NCI-H146 treated with DMSO at 0.1 percent for 48 hours (cell line): ENCODE results near the gene RASAL1.

Source experiments
- DNase-seq: peaks from one replicate; lab custom pipeline; 2025; ENCODE audit not compliant: unreplicated experiment; lab: John Stamatoyannopoulos, UW

RASAL1 gene

DNA sequence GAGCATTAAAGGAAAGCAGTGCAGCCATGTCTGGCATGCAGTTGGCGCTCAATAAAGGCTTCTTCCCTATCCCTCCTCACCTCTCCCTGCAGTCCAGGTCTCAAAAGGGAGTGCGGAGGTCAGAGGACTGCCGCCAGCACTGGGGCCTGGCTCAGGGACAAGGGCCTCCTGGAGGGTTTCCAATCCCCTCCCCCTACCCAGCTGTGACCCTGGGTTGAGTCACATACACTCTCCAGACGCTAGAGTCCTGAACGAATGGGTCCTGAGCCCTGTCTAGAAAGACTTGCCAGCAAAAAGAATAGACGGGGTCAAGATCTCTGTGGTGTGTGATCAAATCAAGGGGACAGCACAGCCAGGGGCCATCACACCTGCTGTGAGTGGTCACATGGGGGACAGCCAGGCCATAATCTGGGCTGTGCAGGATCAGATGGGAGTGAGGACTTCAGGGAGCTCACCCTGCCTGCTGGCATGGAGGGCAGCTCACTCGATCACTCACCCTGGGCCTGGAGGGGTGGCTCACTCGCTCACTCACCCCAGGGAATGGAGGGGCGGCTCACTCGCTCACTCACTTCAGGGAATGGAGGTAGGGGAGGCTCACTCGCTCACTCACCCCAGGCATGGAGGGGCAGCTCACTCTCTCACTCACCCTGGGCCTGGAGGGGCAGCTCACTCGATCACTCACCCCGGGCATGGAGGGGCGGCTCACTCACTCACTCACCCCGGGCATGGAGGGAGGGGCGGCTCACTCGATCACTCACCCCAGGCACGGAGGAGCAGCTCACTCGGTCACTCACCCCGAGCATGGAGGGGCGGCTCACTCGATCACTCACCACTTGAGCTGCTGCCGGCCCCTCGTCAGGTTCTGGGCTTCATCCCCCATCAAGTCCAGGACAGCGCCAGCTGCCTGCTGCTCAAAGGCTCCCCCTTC, 26.8 kb upstream of the RASAL1 start:
- DNase-seq, result no peak

DNA sequence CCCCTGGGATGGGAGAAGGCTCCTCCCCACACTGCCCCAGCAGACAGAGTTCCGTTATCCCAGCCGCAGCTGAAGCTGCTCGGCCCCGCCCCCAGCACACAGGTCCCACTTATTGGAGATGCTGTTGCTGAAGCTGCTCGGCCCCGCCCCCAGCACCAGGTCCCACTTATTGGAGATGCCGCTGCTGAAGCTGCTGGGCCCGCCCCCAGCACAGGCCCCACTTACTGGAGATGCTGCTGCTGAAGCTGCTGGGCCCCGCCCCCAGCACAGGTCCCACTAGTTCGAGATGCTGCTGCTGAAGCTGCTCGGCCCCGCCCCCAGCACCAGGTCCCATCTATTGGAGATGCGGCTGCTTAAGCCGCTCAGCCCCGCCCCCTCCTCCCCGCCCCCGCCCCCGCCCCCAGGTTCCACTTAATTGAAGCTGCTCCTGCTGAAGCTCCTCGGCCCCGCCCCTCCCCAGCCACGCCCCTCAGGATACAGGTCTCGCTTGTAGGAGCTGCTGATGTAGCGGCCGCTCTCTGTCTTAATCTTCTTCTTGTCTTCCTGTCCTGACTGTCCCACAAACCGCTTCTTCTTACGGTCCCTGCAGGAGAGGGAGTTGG, 26.0 kb upstream of the RASAL1 start:
- DNase-seq, result no peak

DNA sequence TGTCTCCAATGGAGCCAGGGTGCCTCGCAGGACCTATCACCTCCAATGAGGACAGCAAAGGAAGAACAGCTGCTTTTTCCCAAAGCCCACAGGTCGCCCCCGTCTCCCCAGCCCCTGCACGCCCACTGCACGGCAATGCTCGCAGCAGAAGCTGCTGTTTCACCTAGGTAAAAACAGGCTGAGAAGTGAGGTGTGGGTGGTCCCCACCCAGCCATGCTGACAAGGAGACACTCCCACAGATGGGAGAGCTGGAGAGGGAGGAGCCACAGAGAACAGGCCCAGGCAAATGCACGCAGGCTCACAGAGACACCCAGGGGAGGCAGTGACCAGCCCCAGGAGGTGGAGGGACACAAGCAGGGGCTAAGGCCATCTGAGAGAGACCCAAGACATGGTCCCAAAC, 24.4 kb upstream of the RASAL1 start:
- no peak for DNase-seq

DNA sequence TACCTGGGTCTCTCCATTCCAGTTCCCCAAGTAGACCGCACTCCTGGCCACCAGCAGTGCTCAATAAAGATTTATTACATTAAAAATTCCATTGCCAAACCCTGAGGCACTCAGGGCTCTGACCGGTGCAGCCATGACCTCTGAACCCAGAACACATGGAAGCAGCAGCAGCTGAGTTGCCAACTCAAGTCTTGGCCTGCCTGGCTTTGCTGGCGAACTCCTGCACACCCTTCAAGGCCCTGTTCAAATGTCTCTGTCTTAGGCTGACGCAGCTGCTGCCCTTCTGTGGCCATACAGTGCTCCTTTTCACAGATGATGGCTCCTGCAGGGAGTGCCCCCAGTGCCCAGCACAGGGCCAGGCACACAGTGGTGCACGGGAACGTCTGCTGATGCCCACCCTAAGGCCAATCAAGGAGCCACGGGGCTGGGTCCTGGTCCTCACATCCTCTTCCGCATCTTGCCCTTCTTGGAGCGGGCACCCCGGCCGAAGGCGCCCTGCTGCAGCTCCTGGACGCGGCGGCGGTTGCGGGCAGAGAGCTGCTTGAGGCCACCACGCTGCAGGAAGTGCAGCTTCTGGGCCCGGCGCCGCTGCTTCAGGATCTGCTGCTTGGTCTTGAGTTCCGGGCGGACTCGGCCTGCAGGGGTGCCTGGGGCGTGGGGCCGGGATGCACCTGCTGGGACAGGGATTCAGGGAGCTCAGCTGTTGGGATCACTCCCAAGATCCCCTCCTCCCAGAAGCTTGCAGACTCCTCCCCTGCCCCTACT, 23.1 kb upstream of the RASAL1 start:
- no peak for DNase-seq

DNA sequence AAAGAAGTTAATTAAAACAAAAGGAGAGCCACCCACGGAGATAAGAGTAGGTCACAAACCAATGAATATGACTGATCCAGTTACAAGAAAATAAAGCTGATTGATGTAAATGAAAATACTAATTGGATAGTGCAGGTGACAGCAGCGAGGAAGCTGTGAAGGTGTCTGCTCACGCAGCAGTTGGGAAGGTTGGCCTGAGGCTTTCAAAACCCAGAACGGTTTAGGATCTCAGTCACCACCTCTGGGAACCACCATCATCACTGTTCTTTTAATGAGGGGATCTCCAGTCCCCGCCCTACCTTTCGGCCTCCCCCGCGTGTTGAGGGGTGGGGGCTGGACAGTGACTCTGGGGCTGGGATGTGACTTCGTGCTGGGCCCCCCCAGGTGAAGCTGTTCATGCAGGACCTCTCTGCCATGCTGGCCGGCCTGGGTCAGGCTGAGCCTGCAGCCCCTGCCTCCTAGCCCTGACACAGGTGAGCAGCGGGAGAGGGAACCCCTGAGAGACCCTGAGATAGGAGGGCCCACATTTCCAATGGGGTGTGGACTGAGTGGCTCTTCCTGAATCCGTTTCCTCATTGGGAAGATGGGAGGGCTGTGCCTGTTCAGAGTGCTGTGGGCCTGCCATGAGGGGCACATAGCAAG, 21.8 kb upstream of the RASAL1 start:
- DNase-seq, result no peak

DNA sequence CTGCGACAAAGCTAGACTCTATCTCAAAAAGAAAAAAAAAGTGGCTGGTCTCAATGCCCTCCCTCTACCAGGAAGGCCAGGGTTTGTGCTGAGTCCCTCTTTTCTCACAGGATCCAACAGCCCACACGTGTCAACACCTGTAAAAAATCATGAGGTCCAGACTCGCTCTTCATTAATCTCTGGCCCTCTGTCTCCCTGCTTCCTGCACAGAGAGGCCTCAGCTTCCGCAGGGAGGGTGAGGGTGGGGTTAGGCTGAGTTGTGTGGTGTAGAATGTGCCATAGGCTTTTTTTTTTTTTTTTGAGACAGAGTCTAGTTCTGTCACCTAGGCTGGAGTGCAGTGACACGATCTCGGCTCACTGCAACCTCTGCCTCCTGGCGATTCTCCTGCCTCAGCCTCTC, 20.1 kb upstream of the RASAL1 start:
- DNase-seq, result no peak

DNA sequence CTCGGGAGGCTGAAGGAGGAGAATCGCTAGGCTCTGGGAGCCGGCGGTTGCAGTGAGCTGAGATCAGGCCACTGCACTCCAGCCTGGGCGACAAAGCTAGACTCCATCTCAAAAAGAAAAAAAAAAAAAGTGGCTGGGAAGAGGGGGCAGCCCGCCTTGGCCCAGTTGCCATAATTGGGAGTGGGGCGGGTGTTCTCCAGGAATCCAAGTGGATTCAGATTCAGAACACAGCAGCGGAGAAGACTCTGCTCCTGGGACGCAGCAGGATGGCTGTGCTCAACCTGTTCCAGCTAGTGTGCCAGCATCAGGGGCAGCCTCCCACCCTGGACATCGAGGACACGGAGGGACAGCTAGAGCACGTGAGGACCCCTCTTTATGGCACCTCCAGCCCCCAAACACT, 19.5 kb upstream of the RASAL1 start:
- DNase-seq, result no peak

DNA sequence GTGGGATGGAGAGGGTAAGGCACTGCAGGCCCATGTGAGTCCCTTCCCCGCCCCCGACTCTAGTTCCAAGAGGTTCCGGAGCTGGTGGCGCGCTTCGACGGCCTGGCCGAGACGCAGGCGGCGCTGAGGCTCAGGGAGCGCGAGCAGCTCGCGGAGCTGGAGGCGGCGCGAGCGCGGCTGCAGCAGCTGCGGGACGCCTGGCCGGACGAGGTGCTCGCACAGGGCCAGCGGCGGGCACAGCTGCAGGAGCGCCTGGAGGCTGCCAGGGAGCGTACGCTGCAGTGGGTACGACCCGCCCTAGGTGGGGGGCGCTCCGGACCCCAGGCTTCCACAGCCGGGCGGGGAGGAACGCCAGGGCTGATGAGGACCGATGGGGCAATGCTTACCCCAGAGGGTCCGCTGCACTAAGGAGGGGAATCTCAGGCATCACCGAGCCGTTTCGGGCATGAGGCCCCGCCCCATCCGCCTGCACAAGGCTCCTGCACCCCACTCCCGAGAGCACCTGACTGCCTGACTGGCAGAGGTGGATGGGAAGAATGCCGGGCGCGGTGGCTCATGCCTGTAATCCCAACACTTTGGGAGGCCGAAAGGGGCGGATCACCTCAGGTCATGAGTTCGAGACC, 18.9 kb upstream of the RASAL1 start:
- peak; percentile 21 for DNase-seq

DNA sequence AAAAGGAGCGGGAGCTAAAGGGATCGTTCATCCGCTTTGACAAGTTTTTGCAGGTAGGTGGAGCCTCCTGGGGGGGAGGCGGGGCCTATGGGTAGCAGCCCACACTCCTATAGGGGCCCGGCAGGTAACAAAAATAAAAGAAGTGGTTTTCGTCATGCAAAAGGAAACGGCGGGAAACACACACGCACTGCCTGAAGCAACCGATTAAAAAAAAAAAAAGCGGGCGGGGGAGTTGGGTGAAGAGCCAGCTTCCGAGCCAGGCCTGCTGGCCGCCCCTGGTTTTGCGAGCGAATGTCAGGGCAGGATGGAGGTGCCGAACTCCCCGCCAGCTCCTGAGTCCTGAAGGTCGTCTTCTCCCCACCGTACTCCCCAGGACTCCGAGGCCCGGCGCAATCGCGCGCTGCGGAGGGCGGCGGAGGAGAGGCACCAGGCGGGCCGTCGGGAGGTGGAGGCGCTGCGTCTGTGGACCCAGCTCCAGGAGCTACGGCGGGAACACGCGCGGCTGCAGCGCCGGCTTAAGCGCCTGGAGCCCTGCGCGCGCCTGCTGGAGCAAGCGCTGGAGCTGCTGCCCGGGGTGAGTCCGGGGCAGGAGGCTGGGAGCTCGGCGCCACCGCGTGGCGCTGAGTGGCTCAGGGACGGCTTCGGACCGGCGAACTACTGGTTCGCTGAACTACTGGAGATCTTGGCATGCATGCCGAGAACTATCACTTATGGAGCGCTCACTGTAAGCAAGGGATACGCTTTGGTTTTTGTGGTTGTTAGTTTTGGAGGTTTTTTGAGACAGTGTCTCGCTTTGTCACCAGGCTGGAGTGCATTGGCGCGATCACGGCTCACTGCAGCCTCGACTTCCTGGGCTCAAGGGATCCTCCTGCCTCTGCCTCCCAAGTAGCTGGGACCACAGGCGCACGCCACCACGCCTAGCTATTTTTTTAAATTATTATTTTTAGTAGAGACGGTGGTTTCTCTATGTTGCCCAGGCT, 17.6 kb upstream of the RASAL1 start:
- DNase-seq, result peak; percentile 50

DNA sequence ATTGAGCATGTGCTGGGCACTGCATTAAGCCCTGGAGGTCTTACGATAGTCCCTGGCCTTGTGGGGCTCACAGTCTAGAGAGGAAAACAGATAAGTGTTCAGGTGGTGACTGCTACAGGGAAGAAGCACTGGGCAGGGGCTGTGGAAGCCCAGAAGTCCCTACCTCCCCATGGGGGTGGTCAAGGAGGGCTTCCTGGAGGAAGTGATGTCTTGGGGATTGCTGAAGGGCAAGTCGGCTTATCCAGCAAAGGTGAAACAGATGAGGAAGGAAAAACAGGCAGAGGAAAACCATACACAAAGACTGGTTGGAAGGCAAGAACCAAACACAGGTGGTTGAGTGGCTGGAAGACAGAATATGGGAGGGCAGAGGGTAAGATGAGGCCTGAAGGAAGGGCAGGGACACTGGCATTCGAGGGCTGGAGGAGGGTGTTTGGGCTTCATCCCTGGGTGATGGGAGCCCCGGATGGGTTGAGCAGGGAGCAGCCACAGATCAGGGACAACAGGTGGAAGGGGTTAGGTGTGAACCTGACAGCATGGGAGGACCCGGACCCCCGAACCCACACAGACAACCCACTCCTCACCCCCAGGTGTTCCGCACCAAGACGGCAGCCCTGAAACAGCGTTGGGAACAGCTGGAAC, 16.8 kb upstream of the RASAL1 start:
- no peak for DNase-seq

DNA sequence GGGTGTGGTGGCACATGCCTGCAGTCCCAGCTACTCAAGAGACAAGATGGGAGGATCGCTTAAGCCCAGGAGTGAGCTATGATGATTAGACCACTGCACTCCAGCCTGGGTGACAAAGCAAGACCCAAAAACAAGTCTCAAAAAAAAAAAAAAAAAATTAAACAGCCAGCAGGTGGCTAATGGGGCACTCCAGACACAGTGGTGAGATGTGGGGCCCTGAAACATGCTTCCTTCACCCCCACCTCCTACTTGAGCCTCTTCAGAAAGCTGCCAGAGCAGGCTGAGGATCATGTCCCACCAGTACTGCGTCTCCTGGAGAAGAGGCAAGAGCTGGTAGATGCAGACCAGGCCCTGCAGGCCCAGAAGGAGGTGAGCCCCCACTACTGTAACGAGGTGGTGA, 16.1 kb upstream of the RASAL1 start:
- DNase-seq, result no peak

DNA sequence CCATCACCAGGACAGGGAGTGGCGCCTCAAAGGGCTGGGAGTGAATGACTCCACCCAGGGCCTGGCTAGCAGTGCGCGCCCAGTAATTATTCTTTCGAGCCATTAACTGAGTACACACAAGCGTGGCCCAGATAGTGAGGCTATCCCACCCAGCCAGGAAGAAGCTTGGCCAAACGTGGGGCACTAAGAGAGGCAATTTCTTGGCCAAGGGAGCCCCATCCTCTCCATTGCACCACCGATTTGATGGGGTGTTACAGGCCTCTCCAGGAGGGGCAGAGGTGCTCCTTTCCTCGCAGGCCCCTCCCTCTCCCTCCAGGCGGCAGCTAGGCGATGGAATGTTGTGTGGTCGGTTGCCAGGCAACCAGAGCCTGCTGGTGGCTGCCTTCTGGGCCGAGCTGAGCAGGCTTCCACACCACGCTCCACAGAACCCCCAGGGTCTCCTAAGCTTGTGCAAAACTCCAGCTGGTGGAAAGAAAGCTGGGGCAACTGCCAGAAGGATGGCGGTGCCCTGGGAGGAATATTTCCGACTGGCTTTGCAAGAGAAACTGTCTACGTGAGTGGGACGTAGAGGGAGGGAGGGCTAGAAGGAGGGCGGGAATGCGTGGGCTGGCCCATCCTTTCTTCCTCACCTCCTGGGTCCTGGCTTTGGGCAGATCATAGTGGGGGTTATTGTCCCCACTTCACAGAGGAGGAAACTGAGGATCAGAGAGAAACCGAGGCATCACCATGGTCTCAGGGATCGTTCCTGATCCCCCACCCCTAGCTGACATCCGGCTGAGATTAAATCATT, 14.0 kb upstream of the RASAL1 start, which contains the start of gene CFAP73:
TSS of gene CFAP73 (plus strand) at position 364 of the 790 bp plus-strand sequence. CDS start at position 498, 134 bp downstream.
- DNase-seq, result peak; percentile 65

DNA sequence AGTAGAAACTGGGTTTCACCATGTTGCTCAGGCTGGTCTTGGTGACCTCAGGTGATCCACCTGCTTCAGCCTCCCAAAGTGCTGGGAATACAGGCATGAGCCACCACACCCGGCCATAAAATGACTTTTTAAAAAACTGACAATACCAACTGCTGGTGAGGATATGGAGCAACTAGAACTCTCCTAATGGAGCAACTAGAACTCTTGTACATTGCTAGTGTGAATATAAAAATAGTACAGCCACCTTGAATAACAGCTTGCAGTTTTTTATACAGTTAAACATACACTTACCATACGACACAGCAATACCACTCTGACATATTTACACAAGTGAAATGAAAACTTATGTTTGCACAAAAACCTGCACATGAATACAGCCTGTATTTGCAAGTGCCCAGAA, 11.4 kb upstream of the RASAL1 start:
- no peak for DNase-seq

DNA sequence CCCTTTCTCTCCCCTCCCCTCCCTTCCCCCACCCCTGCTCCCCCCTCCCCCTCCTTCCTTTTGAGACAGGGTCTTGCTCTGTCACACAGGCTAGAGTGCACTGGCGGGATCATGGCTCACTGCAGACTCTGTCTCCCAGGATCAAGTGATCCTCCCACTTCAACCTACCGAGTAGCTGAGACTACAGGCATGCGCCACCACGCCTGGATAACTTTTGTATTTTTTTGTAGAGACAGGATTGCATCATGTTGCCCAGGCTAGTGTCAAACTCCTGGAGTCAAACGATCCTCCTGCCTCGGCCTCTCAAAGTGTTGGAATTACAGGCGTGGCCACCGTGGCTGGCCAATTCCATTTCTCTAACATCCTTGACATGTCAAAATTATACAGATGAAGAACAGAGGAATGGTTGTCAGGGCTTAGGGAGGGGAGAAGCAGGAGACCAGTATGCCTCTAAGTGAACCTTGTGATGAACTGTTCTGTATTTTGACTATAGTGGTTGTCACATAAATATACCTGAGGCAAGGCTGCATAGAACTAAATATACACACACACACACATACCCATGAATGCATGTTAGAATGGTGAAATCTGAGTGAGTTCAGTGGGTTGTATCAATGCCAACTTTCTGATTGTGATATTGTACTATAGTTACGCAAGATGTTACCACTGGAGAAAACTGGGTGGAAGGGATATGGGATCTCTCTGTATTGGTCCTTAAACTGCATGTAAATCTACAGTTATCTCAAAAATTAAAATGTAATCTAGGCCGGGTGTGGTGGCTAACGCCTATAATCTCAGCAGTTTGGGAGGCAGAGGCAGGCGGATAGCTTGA, 10.4 kb upstream of the RASAL1 start:
- DNase-seq, result no peak

DNA sequence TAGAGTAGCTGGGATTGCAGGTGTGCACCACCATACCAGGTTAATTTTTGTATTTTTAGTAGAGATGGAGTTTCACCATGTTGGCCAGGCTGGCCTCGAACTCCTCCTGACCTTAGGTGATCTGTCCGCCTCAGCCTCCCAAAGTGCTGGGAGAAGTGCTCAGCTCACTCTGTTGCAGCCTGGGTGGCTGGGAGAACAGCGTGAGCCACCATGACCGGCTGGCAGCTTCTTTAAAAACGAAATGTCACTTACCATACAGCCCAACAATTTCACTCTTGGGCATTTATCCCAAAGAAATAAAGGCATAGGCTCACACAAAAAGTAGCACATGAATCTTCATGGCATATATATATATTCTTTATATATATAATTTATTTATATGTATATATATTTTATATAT, 9.2 kb upstream of the RASAL1 start:
- no peak for DNase-seq

DNA sequence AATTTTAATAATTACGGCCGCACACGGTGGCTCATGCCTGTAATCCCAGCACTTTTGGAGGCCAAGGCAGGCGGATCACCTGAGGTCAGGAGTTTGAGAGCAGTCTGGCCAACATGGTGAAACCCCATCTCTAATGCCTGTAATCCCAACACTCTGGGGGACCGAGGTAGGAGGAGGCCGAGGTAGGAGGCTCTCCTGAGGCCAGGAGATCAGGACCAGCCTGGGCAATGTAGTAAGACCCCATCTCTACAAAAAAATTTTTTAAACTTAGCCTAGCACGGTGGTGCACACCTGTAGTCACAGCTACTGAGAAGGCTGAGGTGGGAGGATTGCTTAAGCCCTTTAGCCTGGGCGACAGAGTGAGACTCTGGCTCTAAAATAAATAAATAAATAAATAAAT, 8.4 kb upstream of the RASAL1 start:
- DNase-seq, result no peak

DNA sequence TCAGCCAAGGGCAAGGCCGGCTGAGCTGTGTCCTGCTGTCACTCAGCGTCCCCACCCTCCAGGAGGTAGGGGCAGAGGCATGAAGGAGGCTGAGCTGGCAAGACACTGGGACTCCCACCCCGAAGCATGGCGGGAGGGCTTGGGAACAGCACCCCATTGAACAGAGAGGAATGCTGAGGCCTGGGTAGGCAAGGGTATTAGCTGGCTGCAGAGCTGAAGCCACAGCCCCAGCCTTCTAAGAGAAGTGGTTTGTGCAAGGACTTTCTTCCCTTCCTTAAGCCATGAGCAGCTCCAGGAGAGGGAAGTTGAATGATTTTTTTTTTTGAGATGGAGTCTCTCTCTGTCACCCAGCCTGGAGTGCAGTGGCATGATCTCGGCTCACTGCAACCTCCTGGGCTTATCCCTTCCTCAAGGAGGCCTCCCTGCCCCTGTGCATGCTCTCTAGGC, 7.3 kb upstream of the RASAL1 start:
- DNase-seq, result no peak
